HEK293 (cell line): Measurements from ENCODE around the gene HFM1.

Experiments
- ZNF677 ChIP-seq: fragments of 450-650 bp; IDR thresholded peaks from 2 replicates; pipeline ENCODE4 v1.5.0; 2018; ENCODE audit warnings: missing biosample characterization, mild to moderate bottlenecking, missing genetic modification characterization, moderate library complexity
- TF ChIP-seq, protein P1 (sequence below): fragments of 450-650 bp; formaldehyde crosslinking; IDR thresholded peaks from 2 replicates; pipeline ENCODE4 v1.5.1; 2016; ENCODE audit warnings: missing biosample characterization, missing genetic modification characterization, low read depth

DNA sequence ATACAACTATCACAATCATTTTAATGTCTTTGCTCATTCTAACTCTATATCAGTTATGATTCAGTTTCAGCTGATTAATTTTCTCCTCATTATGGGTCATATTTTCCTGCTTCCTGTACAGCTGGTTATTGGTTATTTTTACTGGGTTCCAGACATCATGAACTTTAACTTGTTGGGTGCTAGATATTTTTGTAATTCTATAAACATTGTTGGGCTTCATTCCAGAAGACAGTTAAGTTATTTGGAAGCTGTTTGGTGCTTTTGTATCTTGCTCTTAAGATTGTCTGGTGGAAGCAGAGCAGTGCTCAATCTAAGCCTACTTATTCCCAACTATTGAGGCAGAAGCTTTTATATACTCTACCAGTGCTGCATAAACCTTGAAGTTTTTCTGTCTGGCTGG is 34.4 kb upstream of the HFM1 start:
- TF ChIP-seq, protein P1, sequence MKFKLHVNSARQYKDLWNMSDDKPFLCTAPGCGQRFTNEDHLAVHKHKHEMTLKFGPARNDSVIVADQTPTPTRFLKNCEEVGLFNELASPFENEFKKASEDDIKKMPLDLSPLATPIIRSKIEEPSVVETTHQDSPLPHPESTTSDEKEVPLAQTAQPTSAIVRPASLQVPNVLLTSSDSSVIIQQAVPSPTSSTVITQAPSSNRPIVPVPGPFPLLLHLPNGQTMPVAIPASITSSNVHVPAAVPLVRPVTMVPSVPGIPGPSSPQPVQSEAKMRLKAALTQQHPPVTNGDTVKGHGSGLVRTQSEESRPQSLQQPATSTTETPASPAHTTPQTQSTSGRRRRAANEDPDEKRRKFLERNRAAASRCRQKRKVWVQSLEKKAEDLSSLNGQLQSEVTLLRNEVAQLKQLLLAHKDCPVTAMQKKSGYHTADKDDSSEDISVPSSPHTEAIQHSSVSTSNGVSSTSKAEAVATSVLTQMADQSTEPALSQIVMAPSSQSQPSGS (tag by site-specific recombination) = no peak
- no peak for TF ChIP-seq ZNF677 (tag by site-specific recombination)
